ENCODE measurements around the gene SLITRK1. TPM values are rescaled to one million over a fixed set of nuclear protein-coding genes. Genes with fewer than 3 reads are reported as not detected.

The SLITRK1 gene, protein sequence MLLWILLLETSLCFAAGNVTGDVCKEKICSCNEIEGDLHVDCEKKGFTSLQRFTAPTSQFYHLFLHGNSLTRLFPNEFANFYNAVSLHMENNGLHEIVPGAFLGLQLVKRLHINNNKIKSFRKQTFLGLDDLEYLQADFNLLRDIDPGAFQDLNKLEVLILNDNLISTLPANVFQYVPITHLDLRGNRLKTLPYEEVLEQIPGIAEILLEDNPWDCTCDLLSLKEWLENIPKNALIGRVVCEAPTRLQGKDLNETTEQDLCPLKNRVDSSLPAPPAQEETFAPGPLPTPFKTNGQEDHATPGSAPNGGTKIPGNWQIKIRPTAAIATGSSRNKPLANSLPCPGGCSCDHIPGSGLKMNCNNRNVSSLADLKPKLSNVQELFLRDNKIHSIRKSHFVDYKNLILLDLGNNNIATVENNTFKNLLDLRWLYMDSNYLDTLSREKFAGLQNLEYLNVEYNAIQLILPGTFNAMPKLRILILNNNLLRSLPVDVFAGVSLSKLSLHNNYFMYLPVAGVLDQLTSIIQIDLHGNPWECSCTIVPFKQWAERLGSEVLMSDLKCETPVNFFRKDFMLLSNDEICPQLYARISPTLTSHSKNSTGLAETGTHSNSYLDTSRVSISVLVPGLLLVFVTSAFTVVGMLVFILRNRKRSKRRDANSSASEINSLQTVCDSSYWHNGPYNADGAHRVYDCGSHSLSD
- total RNA-seq = not detected in 2 replicates

DNA sequence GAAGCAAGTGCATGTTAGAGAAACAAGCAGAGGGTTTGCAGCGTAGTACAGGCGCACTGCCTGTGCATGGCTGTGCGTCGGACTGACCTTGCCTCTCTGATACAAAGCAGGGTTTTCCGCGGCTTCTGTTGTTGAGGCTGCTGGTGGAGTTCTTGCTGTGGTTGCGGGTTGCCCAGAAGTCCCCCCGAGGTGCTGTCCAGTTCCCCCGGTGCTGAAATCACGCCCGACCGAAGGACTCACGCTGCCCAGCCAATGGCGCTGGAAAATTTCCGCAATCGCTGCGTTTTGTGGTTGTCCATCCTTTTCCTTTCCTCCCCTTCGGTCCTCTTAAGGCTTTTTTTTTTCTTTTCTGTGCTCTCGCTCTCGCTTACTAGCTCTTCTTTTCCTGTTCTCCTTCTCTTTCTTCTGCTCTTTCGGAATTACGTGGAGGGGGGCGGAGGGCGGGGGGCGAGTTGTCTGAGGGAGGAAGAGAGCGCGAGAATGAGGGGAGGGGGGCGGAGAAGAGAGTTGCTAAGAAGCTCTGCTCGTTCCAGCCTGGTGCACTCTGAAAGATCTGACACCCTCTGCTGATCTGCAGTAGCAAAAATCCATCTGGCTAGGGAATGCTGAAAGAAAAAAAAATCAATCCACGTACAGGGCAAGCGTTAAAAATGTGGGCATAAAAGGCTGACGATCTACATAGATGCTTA is at the start of gene SLITRK1:
SLITRK1 (minus strand) TSS at position 558 of the 689 bp plus-strand sequence. CDS start 967 bp downstream, outside the sequence.

Data from mammary microvascular endothelial cell (primary cell).